ENCODE results near the gene GLG1.

GLG1 gene

GRCh38 chr16:74466872-74467271, 140.0 kb downstream of the GLG1 start:
- H4K20me1 ChIP-seq (ENCODE audit: insufficient read depth, low read length) = no peaks in the 10 kb centered on the region
- H2AFZ ChIP-seq (ENCODE audit: low read depth, low read length) = no peak overlapping the region
- peaks cover 62% of the 10 kb centered on the region for H3K36me3 ChIP-seq (replicated peaks; ENCODE audit: low read depth, low read length)
- H3K9ac ChIP-seq (ENCODE audit: low read length) = no peak overlapping the region
- H3K9me3 ChIP-seq (ENCODE audit: insufficient read depth, low read length) = no peaks in the 10 kb centered on the region
- no peak overlapping the region for H3K4me2 ChIP-seq (ENCODE audit: low read length)
- peaks cover 25% of the 10 kb centered on the region for H3K4me1 ChIP-seq (ENCODE audit: low read length)
- no peak overlapping the region for H3K27ac ChIP-seq (ENCODE audit: low read length)
- no peak for TF ChIP-seq CTCF (IDR thresholded peaks at IDR 0.05; ENCODE audit: low read depth, low read length)
- H3K27me3 ChIP-seq (ENCODE audit: low read depth, low read length) = no peaks in the 10 kb centered on the region
- no peaks in the 10 kb centered on the region for H3K79me2 ChIP-seq (ENCODE audit: low read length)
- no peak overlapping the region for H3K4me3 ChIP-seq (ENCODE audit: low read length)

GRCh38 chr16:74465851-74466685, 140.8 kb downstream of the GLG1 start:
- Histone ChIP-seq H3K4me3 (ENCODE audit: low read length) (no peak overlapping the region), H3K4me1 (ENCODE audit: low read length) (peaks cover 17% of the 10 kb centered on the region), H3K36me3 (replicated peaks; ENCODE audit: low read depth, low read length) (peaks cover 59% of the 10 kb centered on the region), H3K9ac (ENCODE audit: low read length) (no peak overlapping the region), H4K20me1 (ENCODE audit: insufficient read depth, low read length) (no peaks in the 10 kb centered on the region), H3K27ac (ENCODE audit: low read length) (no peak overlapping the region), H3K79me2 (ENCODE audit: low read length) (no peaks in the 10 kb centered on the region), H2AFZ (ENCODE audit: low read depth, low read length) (no peak overlapping the region), H3K27me3 (ENCODE audit: low read depth, low read length) (no peaks in the 10 kb centered on the region), H3K9me3 (ENCODE audit: insufficient read depth, low read length) (no peaks in the 10 kb centered on the region), H3K4me2 (ENCODE audit: low read length) (no peak overlapping the region)
- TF ChIP-seq EZH2phosphoT487 (IDR thresholded peaks at IDR 0.05; ENCODE audit: low read depth) = no peak
- no peak for TF ChIP-seq CTCF (IDR thresholded peaks at IDR 0.05; ENCODE audit: low read depth, low read length)

GRCh38 chr16:74465281-74465680, 141.6 kb downstream of the GLG1 start:
- no peaks in the 10 kb centered on the region for H3K9me3 ChIP-seq (ENCODE audit: insufficient read depth, low read length)
- H3K36me3 ChIP-seq (replicated peaks; ENCODE audit: low read depth, low read length) = peaks cover 62% of the 10 kb centered on the region
- no peak overlapping the region for H3K4me3 ChIP-seq (ENCODE audit: low read length)
- H3K27me3 ChIP-seq (ENCODE audit: low read depth, low read length) = no peaks in the 10 kb centered on the region
- TF ChIP-seq CTCF (IDR thresholded peaks at IDR 0.05; ENCODE audit: low read depth, low read length) = no peak
- no peak for TF ChIP-seq EZH2phosphoT487 (IDR thresholded peaks at IDR 0.05; ENCODE audit: low read depth)
- no peak overlapping the region for H3K27ac ChIP-seq (ENCODE audit: low read length)
- no peak overlapping the region for H2AFZ ChIP-seq (ENCODE audit: low read depth, low read length)
- no peak overlapping the region for H3K4me2 ChIP-seq (ENCODE audit: low read length)
- H3K4me1 ChIP-seq (ENCODE audit: low read length) = peaks cover 15% of the 10 kb centered on the region
- H3K9ac ChIP-seq (ENCODE audit: low read length) = no peak overlapping the region
- H3K79me2 ChIP-seq (ENCODE audit: low read length) = no peaks in the 10 kb centered on the region
- no peaks in the 10 kb centered on the region for H4K20me1 ChIP-seq (ENCODE audit: insufficient read depth, low read length)

GRCh38 chr16:74463888-74464287, 143.0 kb downstream of the GLG1 start:
- Histone ChIP-seq H3K27ac (ENCODE audit: low read length) (peak overlapping the region; percentile 67), H3K9me3 (ENCODE audit: insufficient read depth, low read length) (no peaks in the 10 kb centered on the region), H2AFZ (ENCODE audit: low read depth, low read length) (no peak overlapping the region), H3K36me3 (replicated peaks; ENCODE audit: low read depth, low read length) (peaks cover 55% of the 10 kb centered on the region), H3K4me2 (ENCODE audit: low read length) (peak overlapping the region; percentile 33), H3K9ac (ENCODE audit: low read length) (no peak overlapping the region), H3K4me3 (ENCODE audit: low read length) (0 out of 2 replicates have a peak overlapping the region, but pooled peaks have one; percentile 3), H4K20me1 (ENCODE audit: insufficient read depth, low read length) (no peaks in the 10 kb centered on the region), H3K27me3 (ENCODE audit: low read depth, low read length) (no peaks in the 10 kb centered on the region), H3K4me1 (ENCODE audit: low read length) (peaks cover 15% of the 10 kb centered on the region), H3K79me2 (ENCODE audit: low read length) (no peaks in the 10 kb centered on the region)
- TF ChIP-seq CTCF (IDR thresholded peaks at IDR 0.05; ENCODE audit: low read depth, low read length) (no peak), EZH2phosphoT487 (IDR thresholded peaks at IDR 0.05; ENCODE audit: low read depth) (no peak)
